Brain microvascular endothelial cell (primary cell): ENCODE results near the gene KCNIP4.

ENCODE experiments used
- DNase-seq: peaks from one replicate; pipeline ENCODE4 v3.0.0-alpha.2; 2020
- H3K27ac ChIP-seq: fragments of 250-450 bp; sonication (Bioruptor Pico); 2 replicates; pipeline ENCODE4 v1.5.1; 2020; ENCODE audit warnings: mild to moderate bottlenecking, moderate library complexity
- H3K27me3 ChIP-seq: fragments of 250-450 bp; sonication (Bioruptor Pico); replicated peaks from 2 replicates; pipeline ENCODE4 v1.5.1; 2020; ENCODE audit warnings: mild to moderate bottlenecking
- H3K36me3 ChIP-seq: fragments of 250-450 bp; sonication (Bioruptor Pico); replicated peaks from 2 replicates; pipeline ENCODE4 v1.5.1; 2020; ENCODE audit warnings: mild to moderate bottlenecking
- H3K4me3 ChIP-seq: 2 replicates; pipeline ENCODE4 v1.5.1; 2011; ENCODE audit warnings: low read depth, mild to moderate bottlenecking, control low read depth, low read length, moderate library complexity
- in situ Hi-C: cut with HindIII; loops from 2 replicates; pipeline ENCODE4 v1.10.0; 2017; ENCODE audit warnings: low sequenced_read_pairs, low pct_ligation_motif_present
- TF ChIP-seq, protein P1 (sequence below): IDR thresholded peaks from 2 replicates; pipeline ENCODE4 v1.5.1; 2011; ENCODE audit warnings: low read depth, mild to moderate bottlenecking, moderate library complexity, low read length, control low read depth, inconsistent platforms; ENCODE audit errors: missing control alignments

Gene KCNIP4

DNA sequence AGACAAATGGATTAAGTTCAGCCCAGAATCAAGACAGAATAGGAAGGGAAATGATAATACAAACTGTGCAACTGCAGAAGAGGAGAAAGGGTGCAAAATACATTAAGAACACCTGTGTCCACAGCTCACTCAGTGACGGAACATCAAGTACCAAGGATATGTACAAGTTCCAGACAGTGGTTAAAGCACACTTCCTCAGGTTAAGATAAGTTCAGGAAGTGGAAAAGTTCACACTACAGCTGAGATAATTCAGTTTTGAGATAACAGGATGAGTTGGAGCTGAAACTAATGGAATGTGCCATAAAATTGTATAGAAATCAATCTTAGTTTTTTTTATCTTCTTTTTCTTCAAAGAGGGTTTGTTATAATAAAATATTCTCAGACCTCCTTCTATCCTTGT, 419.4 kb downstream of the KCNIP4 start:
- H3K4me3 ChIP-seq, result no peak overlapping the region
- no peak overlapping the region for H3K27ac ChIP-seq
- TF ChIP-seq, protein P1, sequence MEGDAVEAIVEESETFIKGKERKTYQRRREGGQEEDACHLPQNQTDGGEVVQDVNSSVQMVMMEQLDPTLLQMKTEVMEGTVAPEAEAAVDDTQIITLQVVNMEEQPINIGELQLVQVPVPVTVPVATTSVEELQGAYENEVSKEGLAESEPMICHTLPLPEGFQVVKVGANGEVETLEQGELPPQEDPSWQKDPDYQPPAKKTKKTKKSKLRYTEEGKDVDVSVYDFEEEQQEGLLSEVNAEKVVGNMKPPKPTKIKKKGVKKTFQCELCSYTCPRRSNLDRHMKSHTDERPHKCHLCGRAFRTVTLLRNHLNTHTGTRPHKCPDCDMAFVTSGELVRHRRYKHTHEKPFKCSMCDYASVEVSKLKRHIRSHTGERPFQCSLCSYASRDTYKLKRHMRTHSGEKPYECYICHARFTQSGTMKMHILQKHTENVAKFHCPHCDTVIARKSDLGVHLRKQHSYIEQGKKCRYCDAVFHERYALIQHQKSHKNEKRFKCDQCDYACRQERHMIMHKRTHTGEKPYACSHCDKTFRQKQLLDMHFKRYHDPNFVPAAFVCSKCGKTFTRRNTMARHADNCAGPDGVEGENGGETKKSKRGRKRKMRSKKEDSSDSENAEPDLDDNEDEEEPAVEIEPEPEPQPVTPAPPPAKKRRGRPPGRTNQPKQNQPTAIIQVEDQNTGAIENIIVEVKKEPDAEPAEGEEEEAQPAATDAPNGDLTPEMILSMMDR, result no peak
- no peak for DNase-seq
- no peaks in the 10 kb centered on the region for H3K27me3 ChIP-seq
- H3K36me3 ChIP-seq, result no peaks in the 10 kb centered on the region
- in situ Hi-C loops, result no loop called here

DNA sequence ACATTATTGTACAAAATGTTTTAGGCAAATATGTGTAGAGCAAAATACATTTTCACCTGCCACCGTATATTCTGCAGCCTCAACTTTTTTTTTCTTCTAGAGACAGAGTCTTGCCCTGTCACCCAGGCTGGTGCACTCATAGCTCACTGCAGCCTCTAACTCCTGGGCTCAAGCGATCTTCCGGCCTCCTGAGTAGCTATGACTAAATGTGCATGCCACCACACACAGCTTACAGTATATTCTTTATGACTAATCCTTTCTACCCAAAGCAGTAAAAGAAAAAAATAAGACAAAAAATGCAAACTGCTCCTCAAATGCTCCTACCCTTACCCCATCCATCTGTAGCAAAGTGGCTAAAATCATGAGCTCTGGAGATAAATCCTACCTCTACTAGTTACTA, 426.3 kb downstream of the KCNIP4 start:
- Histone ChIP-seq H3K4me3 (no peak overlapping the region), H3K27me3 (no peaks in the 10 kb centered on the region), H3K27ac (no peak overlapping the region), H3K36me3 (no peaks in the 10 kb centered on the region)
- in situ Hi-C loops, result loop anchor here (25.0 kb wide), 1 partner anchor 240 kb away; no protein-coding TSS in a partner anchor
- DNase-seq, result peak; percentile 50
- TF ChIP-seq, protein P1, result no peak

DNA sequence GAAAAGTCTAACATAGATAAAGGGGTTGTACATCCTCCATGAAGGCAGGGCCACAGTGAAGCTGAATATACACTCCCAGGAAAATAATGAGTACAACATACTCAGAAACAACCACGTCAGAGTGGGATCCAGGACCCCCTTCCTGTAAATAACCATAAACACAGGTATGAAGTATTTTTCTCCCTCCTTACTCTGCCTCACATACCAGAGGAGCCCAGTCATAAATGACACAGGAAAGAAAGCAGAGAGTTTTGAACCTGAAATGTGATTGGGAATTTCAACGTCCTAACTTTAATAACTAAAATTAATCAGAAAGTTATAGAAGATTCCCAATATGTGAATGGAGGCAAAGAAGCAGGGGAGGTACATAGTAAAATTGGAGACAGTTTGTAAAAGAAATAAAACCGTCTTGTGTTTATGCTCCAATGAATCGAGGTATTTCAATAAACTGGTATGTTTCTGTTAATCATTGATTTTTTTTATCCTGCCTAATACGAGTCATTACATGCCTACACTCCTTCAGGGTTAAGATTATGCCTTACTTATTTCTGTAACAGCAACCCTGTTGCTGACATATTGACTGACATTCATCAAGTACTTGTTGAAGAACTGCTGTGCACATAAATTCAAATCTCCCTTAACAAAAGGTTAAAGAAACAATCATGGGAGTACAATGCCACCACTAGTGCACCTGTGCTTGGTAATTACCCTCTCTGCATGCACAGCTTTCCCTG, 431.3 kb downstream of the KCNIP4 start:
- Histone ChIP-seq H3K36me3 (no peaks in the 10 kb centered on the region), H3K27me3 (no peaks in the 10 kb centered on the region), H3K27ac (no peak overlapping the region), H3K4me3 (no peak overlapping the region)
- DNase-seq, result no peak
- TF ChIP-seq, protein P1, result no peak
- in situ Hi-C loops, result loop anchor here (25.0 kb wide), 1 partner anchor 245 kb away; no protein-coding TSS in a partner anchor

DNA sequence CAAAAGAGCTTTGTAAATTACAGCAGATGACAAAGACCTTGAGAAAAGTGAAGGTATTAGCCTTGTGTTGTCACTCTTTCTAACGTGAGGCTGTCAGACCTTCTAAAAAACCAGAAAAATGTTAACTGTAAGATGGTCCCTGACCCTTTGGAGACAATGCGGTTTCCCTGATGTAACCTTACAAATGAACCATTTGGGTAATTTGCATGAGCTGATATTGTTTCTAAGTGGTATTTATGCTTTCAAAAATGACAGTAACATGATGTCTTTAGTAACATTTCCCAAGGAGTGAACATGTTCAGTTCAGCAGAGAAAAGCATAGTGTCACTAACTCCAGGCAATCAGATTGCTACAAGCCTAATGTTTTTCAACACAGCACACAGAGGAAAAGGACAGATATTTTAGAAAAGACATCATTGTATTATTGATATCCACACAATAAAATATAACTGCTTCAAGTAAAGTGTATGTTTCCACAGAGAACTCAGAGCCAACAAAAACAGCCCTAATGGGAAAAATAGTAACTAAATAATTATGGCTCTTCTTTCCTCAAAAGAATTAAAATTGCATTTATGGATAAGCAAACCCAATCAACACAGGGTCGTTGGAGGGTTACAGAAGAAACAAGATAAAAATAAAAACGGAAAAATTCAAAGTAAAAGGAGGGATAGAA, 434.4 kb downstream of the KCNIP4 start:
- in situ Hi-C loops, result loop anchor here (25.0 kb wide), 1 partner anchor 248 kb away; no protein-coding TSS in a partner anchor
- no peak overlapping the region for H3K4me3 ChIP-seq
- no peaks in the 10 kb centered on the region for H3K36me3 ChIP-seq
- no peaks in the 10 kb centered on the region for H3K27me3 ChIP-seq
- no peak for DNase-seq
- TF ChIP-seq, protein P1, result no peak
- H3K27ac ChIP-seq, result no peak overlapping the region

DNA sequence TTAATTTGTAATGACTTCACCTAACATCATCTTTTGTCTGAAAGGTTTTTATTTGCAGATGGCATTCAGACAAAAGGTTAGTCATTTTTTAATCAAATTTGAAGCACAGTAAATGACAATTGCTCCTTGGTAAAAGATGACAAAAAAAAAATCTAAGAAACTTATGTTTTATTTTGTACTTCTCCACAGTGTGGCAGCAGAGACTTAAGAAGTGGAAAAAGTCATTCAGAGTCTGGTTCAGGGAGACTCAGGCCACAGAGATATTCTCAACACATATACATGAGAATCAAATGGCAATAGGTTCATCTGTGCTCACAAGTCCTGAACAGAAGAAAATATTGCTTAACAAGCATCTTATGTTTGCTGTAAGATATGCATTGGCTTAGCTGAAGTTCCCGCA, 436.2 kb downstream of the KCNIP4 start:
- H3K4me3 ChIP-seq, result no peak overlapping the region
- DNase-seq, result peak; percentile 45
- H3K27ac ChIP-seq, result no peak overlapping the region
- H3K27me3 ChIP-seq, result no peaks in the 10 kb centered on the region
- in situ Hi-C loops, result loop anchor here (25.0 kb wide), 1 partner anchor 250 kb away; no protein-coding TSS in a partner anchor
- H3K36me3 ChIP-seq, result no peaks in the 10 kb centered on the region
- TF ChIP-seq, protein P1, result peak; percentile 46
